HG03159 (cell line): Measurements from ENCODE around the gene HS3ST5.

ENCODE experiments used
- ATAC-seq: cut with Tn5 transposase; IDR thresholded peaks from one replicate; pipeline ENCODE4 v1.9.1; 2021; ENCODE audit warnings: mild to moderate bottlenecking, moderate library complexity; ENCODE audit not compliant: unreplicated experiment

HS3ST5 gene, protein sequence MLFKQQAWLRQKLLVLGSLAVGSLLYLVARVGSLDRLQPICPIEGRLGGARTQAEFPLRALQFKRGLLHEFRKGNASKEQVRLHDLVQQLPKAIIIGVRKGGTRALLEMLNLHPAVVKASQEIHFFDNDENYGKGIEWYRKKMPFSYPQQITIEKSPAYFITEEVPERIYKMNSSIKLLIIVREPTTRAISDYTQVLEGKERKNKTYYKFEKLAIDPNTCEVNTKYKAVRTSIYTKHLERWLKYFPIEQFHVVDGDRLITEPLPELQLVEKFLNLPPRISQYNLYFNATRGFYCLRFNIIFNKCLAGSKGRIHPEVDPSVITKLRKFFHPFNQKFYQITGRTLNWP

DNA sequence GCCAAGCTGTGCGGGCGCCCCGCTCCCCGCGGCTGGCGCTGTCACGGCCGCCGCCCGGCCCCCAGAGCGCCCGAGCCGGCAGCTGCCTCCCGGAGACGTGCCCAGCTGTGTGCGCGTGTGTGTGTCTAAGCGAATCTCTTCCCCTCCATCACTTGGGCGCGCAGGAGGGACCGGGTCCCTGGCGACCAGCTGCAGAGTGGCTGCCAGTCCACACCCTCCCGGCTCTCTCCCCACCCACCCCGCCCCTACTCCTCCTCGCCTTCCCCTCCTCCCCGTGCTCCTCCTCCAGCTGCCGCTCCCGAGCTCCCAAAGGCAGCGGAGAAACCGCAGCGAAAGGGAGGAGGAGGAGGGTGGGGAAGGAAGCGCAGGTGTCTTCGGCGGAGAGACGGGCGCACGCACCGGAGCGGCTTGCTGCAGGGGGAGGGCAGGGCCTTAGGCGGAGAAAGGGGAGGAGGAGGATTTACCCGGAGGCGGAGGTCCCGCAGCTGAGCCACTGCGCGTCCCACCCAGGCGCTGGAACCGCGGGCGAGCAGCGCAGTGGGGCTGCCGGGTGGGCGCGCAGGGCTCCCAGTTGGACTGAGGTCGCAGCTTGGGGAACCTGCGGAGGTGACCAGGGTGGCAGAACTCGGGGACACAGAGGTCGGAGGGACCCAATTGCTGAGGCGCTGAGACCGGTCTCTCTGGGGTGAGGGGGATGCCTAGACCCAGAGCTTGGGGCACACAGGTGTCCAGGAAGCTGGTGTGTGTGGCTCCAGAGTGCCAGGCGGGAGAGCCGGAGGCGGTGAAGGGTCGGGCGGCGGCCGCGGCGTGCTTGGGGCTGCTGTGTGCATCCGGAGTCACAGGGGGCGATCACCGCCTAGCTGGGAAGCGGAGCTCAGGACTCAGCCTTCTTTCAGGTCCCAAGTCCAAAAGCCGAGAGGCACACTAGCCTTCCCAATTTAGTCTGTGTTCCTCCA is at the start of gene HS3ST5:
TSS of gene HS3ST5 (minus strand) at position 198 of the 956 bp plus-strand sequence. CDS start 280,178 bp downstream, outside the sequence.
- no peak for ATAC-seq

DNA sequence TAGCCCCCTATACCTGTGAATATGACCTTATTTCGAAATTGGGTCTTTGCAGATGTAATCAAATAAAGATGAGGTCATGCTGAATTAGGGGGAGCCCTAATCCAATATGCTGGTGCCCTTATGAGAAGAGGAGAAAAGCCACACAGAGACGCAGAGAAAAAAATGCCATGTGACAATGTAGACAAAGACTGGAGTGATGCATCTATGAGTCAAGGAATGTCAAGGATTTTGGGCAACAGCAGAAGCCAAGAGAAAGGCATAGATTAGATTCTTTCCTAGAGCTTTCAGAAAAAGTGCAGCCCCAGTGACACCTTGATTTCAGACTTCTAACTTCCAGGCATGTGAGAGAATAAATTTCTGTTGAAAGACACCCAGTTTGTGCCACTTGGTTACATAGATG is 47.4 kb upstream of the HS3ST5 start:
- ATAC-seq = no peak

DNA sequence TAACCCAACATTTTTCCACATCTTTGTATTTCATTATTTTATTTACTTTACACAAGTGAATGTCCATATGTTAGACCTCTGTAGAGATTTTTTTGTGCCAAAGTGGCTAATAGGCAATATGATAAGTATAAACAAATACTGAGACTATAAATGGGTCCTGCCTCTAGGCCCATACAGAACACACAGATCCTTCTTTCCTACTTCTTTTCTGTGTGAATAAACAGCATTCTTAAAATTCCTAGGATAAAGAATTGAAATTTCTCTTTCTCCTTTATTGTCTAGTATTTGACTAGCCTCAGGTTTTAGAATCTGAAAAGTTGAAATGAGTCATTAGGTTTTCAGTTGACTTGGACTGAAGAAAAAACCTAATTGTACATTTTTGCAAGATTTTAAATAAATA is 46.3 kb upstream of the HS3ST5 start:
- ATAC-seq = no peak

DNA sequence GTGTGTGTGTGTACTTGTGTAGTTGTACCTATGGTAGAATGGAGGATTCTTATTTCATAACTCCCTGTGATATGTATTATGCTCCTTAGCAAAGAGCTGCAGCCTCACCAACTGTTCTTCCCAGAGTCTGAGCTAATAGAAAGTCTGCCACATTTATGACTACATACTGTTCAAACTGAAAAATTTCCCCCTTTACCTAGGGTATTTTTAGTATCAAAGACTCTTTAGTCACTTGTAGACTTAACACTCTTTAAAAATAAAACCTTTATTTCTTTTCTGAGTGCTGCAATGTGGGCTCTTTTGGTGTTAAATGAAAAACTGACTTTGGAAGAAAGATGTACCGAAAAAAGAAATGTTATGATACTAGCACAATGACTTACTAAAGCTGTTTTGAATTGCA is 39.6 kb upstream of the HS3ST5 start:
- no peak for ATAC-seq

DNA sequence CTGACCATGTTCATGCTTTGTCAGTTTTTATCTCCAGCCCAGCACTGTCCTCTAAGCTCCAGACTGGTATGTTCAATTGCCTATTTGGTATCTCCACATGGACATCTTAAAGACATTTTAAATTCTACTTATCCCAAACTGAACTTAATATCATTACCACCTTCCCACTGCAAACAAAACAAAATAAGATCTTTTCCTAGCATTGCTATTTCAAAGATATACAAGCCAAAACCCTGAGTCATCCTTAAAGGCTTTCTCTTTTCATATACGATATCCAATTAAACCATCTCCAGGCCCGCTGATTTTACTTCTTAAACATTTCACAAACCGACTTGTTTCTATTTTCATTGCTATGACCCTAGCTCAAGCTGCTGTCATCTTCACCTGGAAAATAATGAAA is 35.1 kb upstream of the HS3ST5 start:
- no peak for ATAC-seq

DNA sequence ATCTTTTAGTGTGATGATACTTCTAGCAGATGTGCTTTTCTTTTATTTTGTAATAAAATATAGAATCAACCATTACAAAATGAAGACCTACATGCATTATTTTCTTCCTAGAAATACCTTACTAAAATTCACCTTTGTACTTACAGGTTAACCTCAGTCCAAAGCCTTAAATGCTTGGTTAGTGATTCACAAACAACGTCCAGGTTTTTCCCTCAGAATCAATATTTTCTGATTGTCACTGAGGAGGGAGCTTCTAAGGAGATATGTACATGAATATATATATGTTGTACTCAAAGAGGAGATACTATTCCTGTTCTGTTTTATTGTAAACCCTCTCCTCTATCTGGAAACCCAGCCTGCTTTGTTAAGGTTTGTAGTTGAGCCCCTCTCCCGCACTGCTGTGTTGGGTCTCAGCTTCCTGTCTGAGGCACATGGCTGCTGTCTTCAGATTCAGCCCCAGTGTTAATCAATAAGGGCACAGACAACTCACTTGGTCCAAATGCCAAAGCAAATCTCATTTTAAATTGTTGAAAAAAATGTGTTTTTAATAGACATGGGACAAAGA is 33.9 kb upstream of the HS3ST5 start:
- ATAC-seq = no peak

DNA sequence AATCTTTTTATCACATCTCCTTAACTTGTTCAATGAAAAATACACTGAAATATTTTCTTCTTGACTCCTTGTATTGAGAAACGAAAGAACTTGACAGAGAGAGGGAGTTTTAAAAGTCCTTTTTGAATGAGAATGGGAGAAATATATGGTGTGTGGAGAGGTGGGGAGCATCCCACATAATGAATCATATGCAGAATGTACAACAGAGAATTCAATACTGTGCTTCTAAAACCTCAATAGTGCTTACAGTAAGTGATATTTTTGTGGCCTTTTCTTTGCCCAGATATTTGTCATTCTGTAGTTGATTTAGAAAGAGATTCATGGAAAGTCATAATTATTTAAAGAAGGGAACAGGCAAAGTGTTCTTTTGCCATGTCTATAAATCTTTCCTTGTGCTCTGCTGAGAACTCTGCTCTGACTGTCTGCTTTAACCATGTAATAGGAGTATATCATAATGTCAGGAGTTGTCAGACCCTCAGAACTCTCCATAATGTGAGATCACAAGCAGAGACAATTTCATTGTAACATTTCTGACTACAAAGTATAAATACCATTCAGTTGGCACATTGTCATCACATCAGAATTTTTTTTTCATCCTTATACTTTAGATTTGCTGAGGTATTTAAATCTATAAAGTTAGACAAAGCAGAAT is 32.8 kb upstream of the HS3ST5 start:
- ATAC-seq = no peak

DNA sequence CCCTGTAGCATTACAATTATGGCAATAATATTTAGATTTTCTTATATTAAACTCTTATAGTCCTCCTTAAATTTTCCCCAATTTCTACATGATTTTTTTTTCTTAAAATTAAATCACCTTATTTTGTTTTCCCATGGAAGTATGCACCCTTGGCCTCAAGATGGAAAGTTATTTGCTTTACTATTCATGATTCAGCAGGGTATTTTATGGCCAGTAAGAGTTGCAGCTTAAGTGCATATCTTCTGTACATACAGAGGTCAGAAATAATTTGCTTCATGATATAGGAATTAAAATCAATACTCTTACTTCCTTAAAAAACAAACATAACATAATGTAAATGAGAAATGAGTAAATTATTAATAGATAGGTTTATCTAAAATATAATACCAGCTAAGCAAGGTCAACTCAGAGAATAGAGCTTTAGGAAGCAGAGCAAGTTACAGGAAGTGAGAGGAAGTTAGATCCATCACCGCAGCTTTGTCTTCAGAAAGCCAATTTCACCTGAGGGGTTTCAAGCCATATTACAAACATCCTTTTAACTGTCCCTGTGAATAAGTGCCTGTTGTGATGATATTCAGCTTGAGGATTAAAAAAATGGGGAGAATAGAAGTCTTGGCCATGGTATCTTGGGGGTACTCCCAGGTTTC is 24.6 kb upstream of the HS3ST5 start:
- no peak for ATAC-seq

DNA sequence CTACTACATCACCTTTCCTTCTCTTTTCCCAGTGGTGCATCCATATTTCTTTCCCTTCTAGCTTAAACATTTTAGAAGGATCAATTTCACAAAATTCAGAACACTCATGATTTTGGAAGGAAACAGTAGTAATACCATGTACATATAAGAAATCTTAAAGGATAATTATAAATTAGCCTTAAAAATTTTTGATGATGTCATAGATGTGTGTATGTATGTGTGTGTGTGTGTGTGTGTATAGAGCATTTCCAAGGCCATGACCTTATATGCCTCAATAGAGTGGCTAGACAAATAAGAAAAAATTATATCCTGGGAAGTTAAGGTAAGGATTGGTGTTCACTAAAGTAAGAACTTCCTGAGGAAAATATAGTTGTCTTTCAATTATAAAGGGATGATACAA is 24.1 kb upstream of the HS3ST5 start:
- ATAC-seq = no peak

DNA sequence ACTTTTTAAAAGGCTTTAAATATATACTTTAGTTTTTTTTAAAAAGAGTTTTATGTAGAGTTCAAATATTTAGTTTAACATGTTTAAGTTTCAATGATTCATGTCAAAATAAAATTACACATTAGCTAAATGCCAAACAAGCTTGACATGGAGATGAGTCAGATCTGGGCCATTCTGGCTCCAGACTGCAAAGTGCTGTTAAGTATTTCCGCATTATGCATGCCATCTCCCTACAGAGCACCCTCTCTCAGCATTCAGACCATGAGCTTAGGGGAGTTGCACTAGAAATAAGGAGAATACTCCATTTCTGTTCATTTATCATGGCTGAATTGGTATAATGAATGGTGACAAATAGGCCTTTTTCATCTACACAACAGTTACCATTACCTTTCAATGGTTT is 21.5 kb upstream of the HS3ST5 start:
- no peak for ATAC-seq

DNA sequence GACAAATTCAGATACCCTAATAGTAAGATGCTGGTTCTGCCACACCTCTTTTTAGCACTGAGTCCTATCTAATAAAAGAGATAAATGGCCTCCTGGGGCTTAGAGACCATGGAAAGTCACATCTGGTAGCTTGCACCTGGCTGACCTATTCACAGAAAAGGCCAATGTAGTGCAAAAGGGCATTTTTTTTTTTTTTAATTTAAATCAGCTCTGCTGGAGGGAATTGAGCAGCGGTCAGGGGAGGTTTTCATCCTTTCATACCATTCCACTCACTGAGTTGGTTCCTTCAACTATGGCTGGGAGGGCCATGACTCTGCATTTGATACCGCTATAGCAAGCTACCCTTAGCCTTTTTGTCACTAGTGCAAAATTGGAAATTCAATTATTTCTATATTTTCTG is 20.1 kb upstream of the HS3ST5 start:
- no peak for ATAC-seq

DNA sequence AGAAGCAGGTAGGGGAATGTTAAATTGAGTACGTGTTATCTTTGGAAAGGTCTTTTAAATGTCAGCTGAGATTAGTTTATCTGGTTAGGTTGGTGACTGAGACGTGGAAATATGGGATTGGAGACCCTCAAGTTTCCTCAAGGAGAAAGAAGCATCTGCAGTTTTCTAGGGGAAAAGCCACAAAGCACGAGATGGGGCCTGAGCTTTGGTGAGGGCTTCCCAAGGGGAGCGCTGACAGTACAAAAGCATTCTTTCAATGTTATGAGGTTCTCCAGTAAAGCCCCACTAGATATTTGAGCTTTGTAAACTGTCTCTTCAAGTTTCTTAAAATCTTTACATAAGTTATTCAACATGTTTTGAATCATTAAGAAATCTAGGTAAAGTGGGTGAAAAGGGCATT is 19.6 kb upstream of the HS3ST5 start:
- ATAC-seq = no peak

DNA sequence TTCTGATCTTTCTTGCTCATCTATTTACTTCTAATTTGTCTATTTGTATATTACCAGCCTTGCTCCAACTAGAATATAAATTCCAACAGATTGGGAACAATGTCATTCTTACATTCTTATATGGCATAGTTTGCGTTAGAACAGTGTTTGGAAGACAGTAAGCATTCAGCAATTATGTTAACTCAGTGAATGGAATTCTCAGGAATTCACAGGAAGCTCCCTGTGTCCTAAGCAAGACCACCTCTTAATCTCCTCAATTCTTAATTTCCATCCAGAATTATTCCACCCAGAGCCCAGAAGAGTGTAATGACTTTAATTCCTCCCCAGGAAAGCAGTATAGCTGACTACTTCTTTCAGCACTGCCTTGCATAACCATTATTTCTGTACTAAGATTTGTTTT is 18.2 kb upstream of the HS3ST5 start:
- no peak for ATAC-seq

DNA sequence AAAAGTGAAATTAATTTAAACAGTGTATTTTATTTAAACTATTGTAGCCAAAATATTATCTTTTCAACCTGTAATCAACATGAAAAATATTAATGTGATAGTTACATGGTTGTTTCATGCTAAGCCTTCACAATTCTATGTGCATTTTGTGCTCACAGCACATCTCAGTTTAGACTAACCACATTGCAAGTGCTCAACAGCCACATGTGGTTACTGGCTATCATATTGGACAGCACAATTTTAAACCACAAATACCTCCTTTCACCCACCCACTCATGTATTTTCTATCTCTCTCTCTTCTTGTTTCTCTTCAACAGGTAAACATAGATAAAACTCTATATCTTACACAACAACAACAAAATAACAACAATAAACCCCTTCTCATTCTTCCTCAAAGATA is 12.5 kb upstream of the HS3ST5 start:
- ATAC-seq = no peak

DNA sequence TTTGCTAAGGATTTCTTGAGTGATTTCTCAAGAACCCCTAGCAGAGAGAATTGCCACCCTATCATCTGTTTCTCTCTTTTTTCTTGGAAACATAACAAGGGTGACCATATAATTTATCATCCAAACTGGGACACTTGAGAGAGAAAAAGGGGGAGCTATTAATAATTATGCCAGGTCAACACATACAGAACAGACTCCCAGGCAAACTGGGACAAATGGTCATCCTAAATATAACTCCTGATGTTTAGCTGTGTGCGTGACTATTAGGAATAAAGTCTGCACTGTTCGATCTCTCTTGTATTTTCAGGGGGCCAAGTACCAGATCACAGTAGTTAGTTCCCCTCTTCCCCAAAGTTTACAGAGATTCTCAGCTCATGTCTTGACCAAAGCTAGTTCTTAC is 11.7 kb upstream of the HS3ST5 start:
- no peak for ATAC-seq

DNA sequence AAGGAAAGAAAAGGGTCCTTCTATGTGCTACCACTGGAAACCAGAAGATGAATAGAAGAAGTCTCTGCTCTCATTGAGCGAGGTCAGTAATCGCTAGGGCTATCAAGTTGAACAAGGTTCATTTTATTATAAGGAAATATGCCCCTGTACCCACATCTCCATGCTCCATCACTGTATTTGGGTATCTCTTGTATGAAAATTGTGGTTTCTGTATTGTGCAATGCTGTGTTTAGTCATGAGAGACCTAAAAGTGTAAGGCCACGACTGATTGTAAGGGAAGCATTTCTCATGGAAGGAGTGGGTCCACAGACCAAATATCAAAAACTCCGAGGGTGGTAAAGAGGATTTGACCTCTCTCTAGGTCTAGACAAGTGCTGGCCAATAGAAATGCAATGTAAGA is 3.6 kb upstream of the HS3ST5 start:
- no peak for ATAC-seq

DNA sequence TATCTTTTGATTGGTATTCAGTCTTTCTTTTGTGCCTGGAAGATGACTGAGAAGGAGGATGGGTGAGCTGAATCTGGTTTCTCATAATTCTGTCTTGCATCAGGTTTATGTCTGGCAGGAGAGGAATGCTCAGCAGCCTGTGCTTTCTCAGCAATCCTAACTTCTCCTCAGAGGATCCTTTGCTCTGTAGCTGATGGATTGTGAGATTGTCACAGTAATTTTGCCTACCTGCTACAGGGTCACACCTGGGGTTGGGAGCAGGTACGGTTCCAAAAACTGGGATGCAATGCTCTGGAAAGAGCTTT is 2.1 kb upstream of the HS3ST5 start:
- ATAC-seq = no peak

DNA sequence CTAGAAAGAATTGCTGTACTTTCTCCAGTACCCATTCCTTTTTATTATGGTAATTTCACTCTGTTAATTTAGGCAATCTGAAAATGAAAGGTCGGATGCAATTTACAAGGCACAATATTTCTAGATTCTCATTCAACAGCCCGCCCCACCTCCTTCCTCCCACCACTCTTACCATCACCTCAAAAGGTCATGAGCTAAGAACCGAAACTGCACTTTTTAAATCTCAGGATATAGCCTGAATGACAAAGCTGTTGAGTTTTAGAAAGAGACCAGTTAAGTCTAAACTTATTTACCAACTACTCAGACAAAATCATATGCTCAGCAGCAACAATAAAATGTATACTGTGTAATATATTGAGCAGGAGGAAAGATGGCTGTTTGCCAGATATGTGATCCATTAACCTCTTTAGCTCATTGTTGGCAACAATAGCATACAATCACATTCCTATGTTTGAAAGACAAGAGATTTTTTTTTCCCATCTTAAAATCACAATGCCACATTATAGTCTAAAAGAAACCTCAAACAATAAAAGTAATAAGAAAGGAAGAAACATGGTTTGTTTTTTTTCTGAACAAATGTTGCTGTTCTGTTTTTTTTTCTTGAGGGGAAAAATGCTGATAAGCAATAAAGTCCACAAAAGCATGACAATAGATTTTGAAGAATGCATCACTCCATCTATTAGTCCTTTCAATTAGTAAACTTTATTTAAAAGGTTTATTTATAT is 1.6 kb upstream of the HS3ST5 start:
- ATAC-seq = no peak

DNA sequence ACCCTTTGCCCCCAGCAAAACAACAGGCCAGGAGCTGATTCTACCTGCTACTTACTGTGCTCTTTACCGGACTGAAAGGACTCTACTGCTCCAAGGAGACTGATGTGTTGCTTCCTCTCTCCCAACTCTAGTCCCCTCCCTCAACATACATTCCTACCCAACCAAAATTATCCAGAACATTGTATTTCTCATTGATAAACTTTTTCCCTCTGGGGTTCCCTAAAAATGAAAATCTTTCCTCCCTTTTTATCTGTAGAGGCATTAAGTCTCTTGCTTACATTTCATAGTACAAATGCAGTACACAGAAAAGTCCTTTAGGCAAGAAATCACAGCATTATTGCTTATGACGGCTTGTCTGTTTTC is 940 bp upstream of the HS3ST5 start:
- ATAC-seq = no peak

DNA sequence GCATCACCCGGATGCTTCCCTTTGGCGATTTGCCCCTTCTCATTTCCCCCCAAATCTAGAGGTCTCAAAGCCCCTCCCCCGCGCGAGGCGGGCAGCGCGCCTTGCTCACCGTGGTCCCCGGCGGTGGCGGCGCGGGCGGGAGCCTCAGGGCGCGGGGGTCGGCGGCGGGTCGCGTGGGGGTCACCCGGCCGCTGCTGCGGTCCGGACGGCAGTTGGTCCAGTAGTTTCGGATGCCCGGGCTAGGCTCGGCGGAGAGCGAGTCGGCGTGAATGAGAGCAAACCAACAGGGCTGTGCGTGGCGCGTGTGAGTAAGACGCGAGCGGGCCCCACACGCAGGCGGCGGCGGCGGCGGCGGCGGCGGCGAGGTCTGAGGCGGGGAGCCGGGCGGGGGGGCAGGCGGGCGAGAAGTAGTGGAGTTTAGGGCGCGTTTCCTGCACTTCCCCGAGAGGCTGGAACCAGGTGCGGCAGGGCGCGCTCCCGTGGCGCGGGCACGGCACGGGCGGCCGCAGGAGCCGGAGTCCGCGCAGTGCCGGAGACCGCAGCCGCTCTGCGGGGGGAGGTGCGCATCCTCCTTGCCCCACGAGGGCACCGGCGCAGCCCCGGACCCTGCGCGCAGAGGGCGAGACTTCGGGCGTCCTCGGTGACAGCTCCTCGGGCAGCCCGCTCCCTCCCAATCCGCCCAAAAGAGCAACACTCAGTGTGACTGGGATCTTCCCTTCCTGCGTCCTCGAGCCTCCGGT is 567 bp downstream of the HS3ST5 start:
- ATAC-seq = no peak
